ENCODE data around the gene SLC10A3. TPM values are rescaled to one million over a fixed set of nuclear protein-coding genes. Genes with fewer than 3 reads are reported as not detected.
A peak's percentile ranks its signal among the peaks of the same experiment; 100 is the strongest.

Gene SLC10A3
- total and polyA plus RNA-seq, 10 of the 15 experiments (the other 5 are each of a cell fraction or from before 2014, with no cell fraction given) = 1.7 to 23.5 (median 11.0) TPM

GRCh38 chrX:154486396-154487207 is 3.8 kb downstream of the SLC10A3 start, which contains the start of gene UBL4A (continued):
- no peak for TF ChIP-seq CBFB (IDR thresholded peaks at IDR 0.05; ENCODE audit: low read depth)
- TF ChIP-seq ATF2 (IDR thresholded peaks at IDR 0.05; ENCODE audit: low read length) = no peak
- 0 out of 2 replicates have a peak, but pooled peaks have one; percentile 8 for TF ChIP-seq NR2F1 (conservative IDR thresholded peaks at IDR 0.05)
- peak; percentile 66 for TF ChIP-seq POLR2A (IDR thresholded peaks at IDR 0.05; ENCODE audit: low read depth, low read length)
- 0 out of 2 replicates have a peak, but pooled peaks have one; percentile 10 for TF ChIP-seq GATAD2B (conservative IDR thresholded peaks at IDR 0.05; ENCODE audit: low read depth)
- no peak for TF ChIP-seq NR2C1 (IDR thresholded peaks at IDR 0.05)
- TF ChIP-seq TBL1XR1 (IDR thresholded peaks at IDR 0.05; ENCODE audit: low read depth, low read length) = no peak
- TF ChIP-seq ATF7 (IDR thresholded peaks at IDR 0.05; ENCODE audit: low read depth) = 0 out of 2 replicates have a peak, but pooled peaks have one; percentile 13
- no peak for TF ChIP-seq DPF2 (IDR thresholded peaks at IDR 0.05)
- TF ChIP-seq YY1 (IDR thresholded peaks at IDR 0.05; ENCODE audit: low read depth, low read length) = 0 out of 2 replicates have a peak, but pooled peaks have one; percentile 9
- no peak for TF ChIP-seq RAD51 (IDR thresholded peaks at IDR 0.05)
- peak; percentile 64; the same call in 1 of the 2 replicates for TF ChIP-seq LARP7 (IDR thresholded peaks at IDR 0.05)
- no peak for TF ChIP-seq POU2F2 (IDR thresholded peaks at IDR 0.05; ENCODE audit: borderline replicate concordance, low read depth, low read length)
- TF ChIP-seq HSF1 (IDR thresholded peaks at IDR 0.05; ENCODE audit: low read depth, low read length) = no peak
- TF ChIP-seq NKRF (conservative IDR thresholded peaks at IDR 0.05) = peak; percentile 47; the same call in 1 of the 2 replicates
- TF ChIP-seq IKZF1 (conservative IDR thresholded peaks at IDR 0.05) = 0 out of 2 replicates have a peak, but pooled peaks have one; percentile 11
- no peak for TF ChIP-seq NFYB (IDR thresholded peaks at IDR 0.05; ENCODE audit: insufficient read depth, low read depth, low read length)
- TF ChIP-seq NFYA (IDR thresholded peaks at IDR 0.05; ENCODE audit: borderline replicate concordance, low read depth, low read length) = no peak
- TF ChIP-seq GABPA (IDR thresholded peaks at IDR 0.05; ENCODE audit: low read depth) = no peak
- no peak; a peak in 2 of 4 replicates for TF ChIP-seq BHLHE40 (IDR thresholded peaks at IDR 0.05; ENCODE audit: borderline replicate concordance in 1 of 2, low read depth in 2 of 2, low read length in 1 of 2)
- TF ChIP-seq NFIC (IDR thresholded peaks at IDR 0.05; ENCODE audit: low read depth, low read length) = no peak
- TF ChIP-seq CHD2 (IDR thresholded peaks at IDR 0.05; ENCODE audit: borderline replicate concordance, low read depth, low read length) = no peak
- no peak for TF ChIP-seq STAT3 (IDR thresholded peaks at IDR 0.05; ENCODE audit: low read depth, low read length)

Data from GM12878 (cell line).